HepG2 (cell line): ENCODE results near the gene BARX2. TPM values are rescaled to one million over a fixed set of nuclear protein-coding genes. Genes with fewer than 3 reads are reported as not detected.

Source experiments
- ATAC-seq: fragments of 200-7000 bp; cut with Tn5 transposase; 3 replicates; pipeline ENCODE4 v1.9.1; 2020; ENCODE audit warnings: mild to moderate bottlenecking, moderate library complexity
- BruUV-seq: library from RNA; stranded (reverse); fragments of 400-500 nt; replicated peaks from 2 replicates; lab custom pipeline; 2021; lab: Mats Ljungman, UMichigan
- CTCF ChIA-PET: fragments of 300-600 bp; formaldehyde crosslinking; extraction: SDS; loops from one replicate; lab custom pipeline; 2021; ENCODE audit warnings: low total read pairs, inconsistent platforms, low intra/inter-chr PET ratio; lab: Yijun Ruan, JAX
- POLR2A ChIA-PET: fragments of 350-600 bp; sonication (Branson Sonifier 250); formaldehyde crosslinking; loops from one replicate; lab custom pipeline; 2020; ENCODE audit warnings: antibody characterized with exemption, inconsistent platforms; lab: Yijun Ruan, JAX
- DNase-seq: peaks from one replicate; pipeline ENCODE4 v3.0.0-alpha.2; 2015; ENCODE audit warnings: low spot score
- FAIRE-seq: peaks from 3 replicates; lab custom pipeline; 2011; peaks lifted over from hg19 to GRCh38; lab: Jason Lieb, UNC
- H2AFZ ChIP-seq: one replicate; pipeline ENCODE4 v1.6.1; 2011; ENCODE audit warnings: low read length, inconsistent platforms
- H3K27ac ChIP-seq: fragments of 300-600 bp; 3 replicates; pipeline ENCODE4 v1.8.0; 2011; ENCODE audit warnings: mixed run types, mild to moderate bottlenecking, mixed read lengths, low read length, inconsistent platforms; ENCODE audit not compliant: insufficient read depth; ENCODE audit errors: extremely low read length
- H3K27me3 ChIP-seq, 2 experiments: fragments of 200-600 bp in 1 of 2; 2 replicates in 1 of 2; 3 replicates in 1 of 2; pipeline versions ENCODE4 v1.6.0 to v1.8.0; 2011; ENCODE audit warnings: low read length in 2 of 2, mild to moderate bottlenecking in 2 of 2, moderate library complexity in 2 of 2, inconsistent platforms in 1 of 2; ENCODE audit not compliant: insufficient read depth in 2 of 2, control insufficient read depth in 1 of 2
- H3K36me3 ChIP-seq, 2 experiments: fragments of 200-600 bp in 1 of 2; replicated peaks in 1 of 2; 2 replicates in 1 of 2; 3 replicates in 1 of 2; pipeline versions ENCODE4 v1.5.1 to v1.8.0; 2011; ENCODE audit warnings: low read length in 2 of 2, inconsistent platforms in 1 of 2; ENCODE audit not compliant: insufficient read depth in 2 of 2, control insufficient read depth in 1 of 2
- H3K4me1 ChIP-seq: 2 replicates; pipeline ENCODE4 v1.5.1; 2012; ENCODE audit warnings: low read length, inconsistent platforms; ENCODE audit not compliant: insufficient read depth
- H3K4me2 ChIP-seq: 2 replicates; pipeline ENCODE4 v1.6.0; 2011; ENCODE audit warnings: low read depth, low read length, inconsistent platforms
- H3K4me3 ChIP-seq, 3 experiments: fragments of 200-600 bp in 1 of 3; sonication (generic), shearing (Covaris generic) in 1 of 3; replicated peaks in 1 of 3; 2 replicates each; pipeline ENCODE4 v1.5.1; 2011 to 2016; ENCODE audit warnings: low read length in 3 of 3, inconsistent platforms in 2 of 3, low read depth in 2 of 3, mild to moderate bottlenecking in 2 of 3, control low read depth in 1 of 3, mixed read lengths in 1 of 3; ENCODE audit not compliant: insufficient read depth in 1 of 3
- H3K79me2 ChIP-seq: one replicate; pipeline ENCODE4 v1.6.1; 2011; ENCODE audit warnings: low read length, inconsistent platforms; ENCODE audit not compliant: insufficient read depth
- H3K9ac ChIP-seq: 2 replicates; pipeline ENCODE4 v1.6.0; 2011; ENCODE audit warnings: mild to moderate bottlenecking, low read depth, low read length, inconsistent platforms; ENCODE audit not compliant: insufficient read depth
- H3K9me3 ChIP-seq: 2 replicates; pipeline ENCODE4 v1.5.1; 2012; ENCODE audit warnings: mild to moderate bottlenecking, low read length
- H4K20me1 ChIP-seq: 2 replicates; pipeline ENCODE4 v1.6.0; 2011; ENCODE audit warnings: inconsistent platforms, mild to moderate bottlenecking, low read length, moderate library complexity; ENCODE audit not compliant: insufficient read depth
- HDAC2 ChIP-seq: sonication (generic); formaldehyde crosslinking; IDR thresholded peaks from 2 replicates; pipeline ENCODE4 v1.4.0; 2020; ENCODE audit warnings: missing genetic modification reagents
- PHF20 ChIP-seq: sonication (generic); formaldehyde crosslinking; IDR thresholded peaks from 2 replicates; pipeline ENCODE4 v1.5.0; 2020; ENCODE audit warnings: mild to moderate bottlenecking, missing genetic modification reagents
- PHF5A ChIP-seq: IDR thresholded peaks from one replicate; pipeline ENCODE4 v1.6.1; 2018; ENCODE audit warnings: low read depth, missing genetic modification reagents; ENCODE audit not compliant: unreplicated experiment
- RAD51 ChIP-seq: fragments of 450-650 bp; IDR thresholded peaks from 2 replicates; pipeline ENCODE4 v1.6.1; 2016; ENCODE audit warnings: borderline replicate concordance
- SALL2 ChIP-seq: sonication (generic); formaldehyde crosslinking; IDR thresholded peaks from 2 replicates; pipeline ENCODE4 v1.8.1; 2023; ENCODE audit warnings: mild to moderate bottlenecking, missing genetic modification reagents, inconsistent platforms
- ZMYM3 ChIP-seq: sonication (generic); formaldehyde crosslinking; IDR thresholded peaks from 2 replicates; pipeline ENCODE4 v1.5.1; 2020; ENCODE audit warnings: mild to moderate bottlenecking, missing genetic modification reagents
- ZMYM4 ChIP-seq: sonication (generic); formaldehyde crosslinking; IDR thresholded peaks from 2 replicates; pipeline ENCODE4 v1.8.1; 2023; ENCODE audit warnings: mild to moderate bottlenecking, missing genetic modification reagents
- ZNF292 ChIP-seq: sonication (generic); formaldehyde crosslinking; IDR thresholded peaks from 2 replicates; pipeline ENCODE4 v1.8.1; 2022; ENCODE audit warnings: mild to moderate bottlenecking, low read depth, missing genetic modification reagents, borderline replicate concordance
- ZNF44 ChIP-seq: sonication (generic); formaldehyde crosslinking; IDR thresholded peaks from 2 replicates; pipeline ENCODE4 v1.5.1; 2020; ENCODE audit warnings: mild to moderate bottlenecking, missing genetic modification reagents
- WGBS: methylation state at CpG from one replicate; pipeline ENCODE4 v1.1.6; 2017; ENCODE audit warnings: low lambda C conversion rate; 5-methylcytosine and 5-hydroxymethylcytosine counted together
- in situ Hi-C: cut with HindIII; loops from 2 replicates; pipeline ENCODE4 v1.10.0; 2017; ENCODE audit warnings: low pct_unique_long_range_greater_than_20kb; ENCODE audit not compliant: extremely low pct_ligation_motif_present
- intact Hi-C: fragments of 100-400 bp; cut with micrococcal nuclease; formaldehyde crosslinking; loops from one replicate; pipeline ENCODE4 v1.10.0; 2022; ENCODE audit not compliant: unreplicated experiment
- polyA plus RNA-seq, 8 experiments: library from polyadenylated mRNA; depleted of rRNA in 3 of 8; stranded (reverse) in 7 of 8; unstranded in 1 of 8; fragments of >200 nt; fragmentation: Illumina TruSeq in 4 of 8; extraction: Trizol in 4 of 8; gene quantifications; 2 replicates each; pipeline versions ENCODE4 v1.2.1 to v1.2.3, GENCODE V29; 2011 to 2016; ENCODE audit warnings: low read depth in 4 of 8, missing spikeins in 1 of 8, mixed read lengths in 1 of 8; ENCODE audit not compliant: insufficient read depth in 1 of 8
- total RNA-seq, 5 experiments: library from RNA; depleted of rRNA; stranded (reverse); fragments of >200 nt; fragmentation: Illumina TruSeq; extraction: Trizol; gene quantifications; 2 replicates each; pipeline ENCODE4 v1.2.3, GENCODE V29; 2016; ENCODE audit warnings: low read depth in 1 of 5
- TF ChIP-seq, protein P1 (sequence below): sonication (generic); formaldehyde crosslinking; IDR thresholded peaks from 2 replicates; pipeline ENCODE4 v1.5.0; 2020; ENCODE audit warnings: mild to moderate bottlenecking, missing genetic modification reagents, borderline replicate concordance
- TF ChIP-seq, protein P2 (sequence below): sonication (generic); formaldehyde crosslinking; IDR thresholded peaks from 2 replicates; pipeline ENCODE4 v1.4.0; 2020; ENCODE audit warnings: mild to moderate bottlenecking, missing genetic modification reagents, borderline replicate concordance

Gene BARX2
- total and polyA plus RNA-seq, 2 of the 13 experiments (the other 11 are each of a cell fraction or from before 2014, with no cell fraction given), result not detected

DNA sequence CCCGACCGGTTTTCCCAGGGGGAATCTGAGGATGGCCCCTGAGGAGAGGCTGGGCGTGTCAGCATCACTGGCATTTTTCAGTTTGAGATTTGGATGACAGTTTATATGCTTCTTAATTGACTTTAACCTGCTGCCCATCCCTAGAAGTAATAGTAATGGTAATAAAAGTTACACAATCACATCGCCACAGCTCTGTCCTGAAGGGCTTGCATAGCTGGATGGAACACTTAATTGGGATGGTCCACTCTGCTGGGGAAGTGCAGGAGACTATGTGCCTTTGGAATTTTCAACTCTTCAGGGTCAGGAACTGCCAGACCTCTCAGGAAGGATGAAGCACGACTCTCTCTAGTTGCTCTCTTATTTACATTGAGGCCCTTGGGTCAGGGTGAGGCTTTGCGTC, 16.2 kb downstream of the BARX2 start:
- H3K36me3 ChIP-seq, result no peaks in the 10 kb centered on the region
- peaks cover 1 to 32% of the 10 kb centered on the region in 2 experiments; a peak in 3 of 5 replicates for H3K27me3 ChIP-seq
- no peak for TF ChIP-seq ZNF44 (CRISPR knock-in tag)
- TF ChIP-seq SALL2 (CRISPR knock-in tag), result no peak
- TF ChIP-seq ZMYM4, result no peak
- no peak for TF ChIP-seq ZNF292 (CRISPR knock-in tag)
- TF ChIP-seq, protein P1, sequence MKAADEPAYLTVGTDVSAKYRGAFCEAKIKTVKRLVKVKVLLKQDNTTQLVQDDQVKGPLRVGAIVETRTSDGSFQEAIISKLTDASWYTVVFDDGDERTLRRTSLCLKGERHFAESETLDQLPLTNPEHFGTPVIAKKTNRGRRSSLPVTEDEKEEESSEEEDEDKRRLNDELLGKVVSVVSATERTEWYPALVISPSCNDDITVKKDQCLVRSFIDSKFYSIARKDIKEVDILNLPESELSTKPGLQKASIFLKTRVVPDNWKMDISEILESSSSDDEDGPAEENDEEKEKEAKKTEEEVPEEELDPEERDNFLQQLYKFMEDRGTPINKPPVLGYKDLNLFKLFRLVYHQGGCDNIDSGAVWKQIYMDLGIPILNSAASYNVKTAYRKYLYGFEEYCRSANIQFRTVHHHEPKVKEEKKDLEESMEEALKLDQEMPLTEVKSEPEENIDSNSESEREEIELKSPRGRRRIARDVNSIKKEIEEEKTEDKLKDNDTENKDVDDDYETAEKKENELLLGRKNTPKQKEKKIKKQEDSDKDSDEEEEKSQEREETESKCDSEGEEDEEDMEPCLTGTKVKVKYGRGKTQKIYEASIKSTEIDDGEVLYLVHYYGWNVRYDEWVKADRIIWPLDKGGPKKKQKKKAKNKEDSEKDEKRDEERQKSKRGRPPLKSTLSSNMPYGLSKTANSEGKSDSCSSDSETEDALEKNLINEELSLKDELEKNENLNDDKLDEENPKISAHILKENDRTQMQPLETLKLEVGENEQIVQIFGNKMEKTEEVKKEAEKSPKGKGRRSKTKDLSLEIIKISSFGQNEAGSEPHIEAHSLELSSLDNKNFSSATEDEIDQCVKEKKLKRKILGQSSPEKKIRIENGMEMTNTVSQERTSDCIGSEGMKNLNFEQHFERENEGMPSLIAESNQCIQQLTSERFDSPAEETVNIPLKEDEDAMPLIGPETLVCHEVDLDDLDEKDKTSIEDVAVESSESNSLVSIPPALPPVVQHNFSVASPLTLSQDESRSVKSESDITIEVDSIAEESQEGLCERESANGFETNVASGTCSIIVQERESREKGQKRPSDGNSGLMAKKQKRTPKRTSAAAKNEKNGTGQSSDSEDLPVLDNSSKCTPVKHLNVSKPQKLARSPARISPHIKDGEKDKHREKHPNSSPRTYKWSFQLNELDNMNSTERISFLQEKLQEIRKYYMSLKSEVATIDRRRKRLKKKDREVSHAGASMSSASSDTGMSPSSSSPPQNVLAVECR (CRISPR knock-in tag), result no peak
- TF ChIP-seq HDAC2 (CRISPR knock-in tag), result no peak
- no peak for TF ChIP-seq RAD51
- TF ChIP-seq PHF5A (CRISPR knock-in tag), result no peak
- TF ChIP-seq PHF20, result no peak
- TF ChIP-seq ZMYM3 (CRISPR knock-in tag), result no peak
- TF ChIP-seq, protein P2, sequence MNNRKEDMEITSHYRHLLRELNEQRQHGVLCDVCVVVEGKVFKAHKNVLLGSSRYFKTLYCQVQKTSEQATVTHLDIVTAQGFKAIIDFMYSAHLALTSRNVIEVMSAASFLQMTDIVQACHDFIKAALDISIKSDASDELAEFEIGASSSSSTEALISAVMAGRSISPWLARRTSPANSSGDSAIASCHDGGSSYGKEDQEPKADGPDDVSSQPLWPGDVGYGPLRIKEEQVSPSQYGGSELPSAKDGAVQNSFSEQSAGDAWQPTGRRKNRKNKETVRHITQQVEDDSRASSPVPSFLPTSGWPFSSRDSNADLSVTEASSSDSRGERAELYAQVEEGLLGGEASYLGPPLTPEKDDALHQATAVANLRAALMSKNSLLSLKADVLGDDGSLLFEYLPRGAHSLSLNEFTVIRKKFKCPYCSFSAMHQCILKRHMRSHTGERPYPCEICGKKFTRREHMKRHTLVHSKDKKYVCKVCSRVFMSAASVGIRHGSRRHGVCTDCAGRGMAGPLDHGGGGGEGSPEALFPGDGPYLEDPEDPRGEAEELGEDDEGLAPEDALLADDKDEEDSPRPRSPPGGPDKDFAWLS, result no peak
- no peak for FAIRE-seq
- no peaks in the 10 kb centered on the region for H4K20me1 ChIP-seq
- DNase-seq, result no peak
- no peak overlapping the region for H3K27ac ChIP-seq
- H3K9ac ChIP-seq, result no peak overlapping the region
- no peak overlapping the region for H2AFZ ChIP-seq
- ChIA-PET CTCF (no interaction called here), POLR2A (no interaction called here)
- H3K4me1 ChIP-seq, result peaks cover 26% of the 10 kb centered on the region
- no TSS peak for BruUV-seq
- 19% methylated on average over 6 of the region's 6 CpGs for WGBS
- H3K9me3 ChIP-seq, result no peaks in the 10 kb centered on the region
- no peak for ATAC-seq
- H3K79me2 ChIP-seq, result no peaks in the 10 kb centered on the region
- intact Hi-C loops, result no loop called here
- H3K4me3 ChIP-seq, result no peak overlapping the region
- in situ Hi-C loops, result no loop called here
- H3K4me2 ChIP-seq, result no peak overlapping the region
